K562 (cell line): ENCODE data around the gene CEACAM21. TPM values are rescaled to one million over a fixed set of nuclear protein-coding genes. Genes with fewer than 3 reads are reported as not detected.

Experiments
- ATAC-seq: fragments of 200-7000 bp; cut with Tn5 transposase; 3 replicates; pipeline ENCODE4 v1.9.1; 2020; ENCODE audit warnings: moderate library complexity
- BruUV-seq: library from RNA; stranded (reverse); fragments of 400-500 nt; replicated peaks from 2 replicates; lab custom pipeline; 2021; lab: Mats Ljungman, UMichigan
- CTCF ChIA-PET: fragments of 300-600 bp; formaldehyde crosslinking; extraction: SDS; loops from one replicate; lab custom pipeline; 2021; ENCODE audit warnings: low intra/inter-chr PET ratio; lab: Yijun Ruan, JAX
- POLR2A ChIA-PET: fragments of 300-600, 350-650 bp; sonication (Branson Sonifier 250); formaldehyde crosslinking; extraction: SDS; loops from one replicate; lab custom pipeline; 2021; ENCODE audit warnings: antibody characterized with exemption, inconsistent platforms; lab: Yijun Ruan, JAX
- DNase-seq, 4 experiments: peaks; one replicate each; pipeline versions ENCODE4 v3.0.0 to v3.0.0-alpha.2; 2011 to 2018; ENCODE audit warnings: low spot score in 3 of 4, mixed read lengths in 3 of 4; ENCODE audit errors: extremely low read depth in 1 of 4
- FAIRE-seq: peaks from 2 replicates; lab custom pipeline; 2011; peaks lifted over from hg19 to GRCh38; lab: Jason Lieb, UNC
- H2AFZ ChIP-seq: 2 replicates; pipeline ENCODE4 v1.6.0; 2011; ENCODE audit warnings: low read depth, low read length, control low read depth, inconsistent platforms
- H3K27ac ChIP-seq: fragments of 200-600 bp; 3 replicates; pipeline ENCODE4 v1.8.0; 2011; ENCODE audit warnings: low read depth, mild to moderate bottlenecking, control low read depth, inconsistent platforms, low read length, moderate library complexity, mixed read lengths; ENCODE audit errors: extremely low read depth
- H3K27me3 ChIP-seq, 2 experiments: fragments of 300-600 bp in 1 of 2; 2 replicates in 1 of 2; 3 replicates in 1 of 2; pipeline versions ENCODE4 v1.6.0 to v1.8.0; 2011; ENCODE audit warnings: inconsistent platforms in 2 of 2, low read length in 2 of 2, mild to moderate bottlenecking in 1 of 2, mixed read lengths in 1 of 2, moderate library complexity in 1 of 2; ENCODE audit not compliant: control insufficient read depth in 2 of 2, insufficient read depth in 2 of 2
- H3K36me3 ChIP-seq: fragments of 300-600 bp; 3 replicates; pipeline ENCODE4 v1.8.0; 2011; ENCODE audit warnings: mild to moderate bottlenecking, low read length, inconsistent platforms; ENCODE audit not compliant: control insufficient read depth, insufficient read depth
- H3K4me1 ChIP-seq, 2 experiments: fragments of 200-600 bp in 1 of 2; replicated peaks in 1 of 2; 2 replicates in 1 of 2; 3 replicates in 1 of 2; pipeline versions ENCODE4 v1.5.1 to v1.8.0; 2011; ENCODE audit warnings: inconsistent platforms in 2 of 2, low read length in 2 of 2, mild to moderate bottlenecking in 1 of 2, mixed read lengths in 1 of 2, moderate library complexity in 1 of 2; ENCODE audit not compliant: control insufficient read depth in 2 of 2, insufficient read depth in 2 of 2
- H3K4me2 ChIP-seq: 2 replicates; pipeline ENCODE4 v1.6.1; 2011; ENCODE audit warnings: low read length, control low read depth, inconsistent platforms, mixed read lengths; ENCODE audit not compliant: insufficient read depth
- H3K4me3 ChIP-seq: fragments of 200-600 bp; sonication (generic), shearing (Covaris generic); 2 replicates; pipeline ENCODE4 v1.5.1; 2016; ENCODE audit warnings: control low read depth, inconsistent platforms
- H3K79me2 ChIP-seq: fragments of 200-600 bp; 3 replicates; pipeline ENCODE4 v1.8.0; 2011; ENCODE audit warnings: low read length, inconsistent platforms; ENCODE audit not compliant: control insufficient read depth, insufficient read depth
- H3K9ac ChIP-seq, 2 experiments: 2 replicates each; pipeline versions ENCODE4 v1.6.0 to v1.6.1; 2011; ENCODE audit warnings: low read depth in 2 of 2, low read length in 2 of 2, control low read depth in 1 of 2, inconsistent platforms in 1 of 2, mild to moderate bottlenecking in 1 of 2, mixed read lengths in 1 of 2; ENCODE audit not compliant: insufficient read depth in 1 of 2
- H3K9me1 ChIP-seq: one replicate; pipeline ENCODE4 v1.6.0; 2011; ENCODE audit warnings: inconsistent platforms, mild to moderate bottlenecking, low read length, moderate library complexity; ENCODE audit not compliant: control insufficient read depth, insufficient read depth
- H3K9me3 ChIP-seq: replicated peaks from 2 replicates; pipeline ENCODE4 v1.5.1; 2011; ENCODE audit warnings: low read depth, low read length, inconsistent platforms; ENCODE audit not compliant: control insufficient read depth, insufficient read depth
- H4K20me1 ChIP-seq: replicated peaks from 2 replicates; pipeline ENCODE4 v1.6.1; 2011; ENCODE audit warnings: low read length, inconsistent platforms, mixed read lengths; ENCODE audit not compliant: control insufficient read depth, insufficient read depth
- C11orf30 ChIP-seq: fragments of 450-650 bp; IDR thresholded peaks from 2 replicates; pipeline ENCODE4 v1.6.1; 2016; ENCODE audit warnings: low read depth, mild to moderate bottlenecking
- ILK ChIP-seq: fragments of 450-650 bp; IDR thresholded peaks from 2 replicates; pipeline ENCODE4 v1.6.1; 2016; ENCODE audit warnings: missing genetic modification characterization, low read depth, mild to moderate bottlenecking, missing compliant biosample characterization, moderate library complexity, borderline replicate concordance
- MAFF ChIP-seq: IDR thresholded peaks from 2 replicates; pipeline ENCODE4 v1.6.1; 2012; ENCODE audit warnings: low read length, improper control_type of control experiment
- MLLT1 ChIP-seq, 2 experiments: fragments of 450-650 bp; IDR thresholded peaks; 2 replicates each; pipeline ENCODE4 v1.6.1; 2016
- ZBTB26 ChIP-seq: fragments of 450-650 bp; formaldehyde crosslinking; IDR thresholded peaks from 2 replicates; pipeline ENCODE4 v1.4.0; 2022; ENCODE audit warnings: missing genetic modification characterization
- ZNF316 ChIP-seq: fragments of 450-650 bp; IDR thresholded peaks from 2 replicates; pipeline ENCODE4 v1.6.1; 2016
- WGBS: fragments of 100-300 bp; shearing (Covaris generic); methylation state at CpG from one replicate; pipeline ENCODE4 v1.1.6; 2016; ENCODE audit warnings: low coverage, mixed read lengths; ENCODE audit not compliant: insufficient coverage; ENCODE audit errors: missing lambda C conversion rate; 5-methylcytosine and 5-hydroxymethylcytosine counted together
- in situ Hi-C: fragments of 300-500 bp; cut with MboI; formaldehyde crosslinking; loops from 4 replicates; pipeline ENCODE4 v1.15.0; 2018; ENCODE audit warnings: inconsistent platforms, mixed read lengths
- intact Hi-C: fragments of 100-400 bp; cut with micrococcal nuclease; formaldehyde crosslinking; loops from 2 replicates; pipeline ENCODE4 v1.14.2; 2022
- polyA plus RNA-seq, 8 experiments: library from polyadenylated mRNA; depleted of rRNA in 4 of 8; stranded (reverse) in 5 of 8; unstranded in 3 of 8; fragments of >200 nt; fragmentation: Nextera tagmentation in 2 of 8; fragmentation: Illumina TruSeq in 1 of 8; extraction: Ambion mirVana in 2 of 8; extraction: Trizol in 1 of 8; gene quantifications; 2 replicates each; pipeline versions ENCODE4 v1.2.1 to v1.2.3, GENCODE V29; 2011 to 2014; ENCODE audit warnings: inconsistent platforms in 1 of 8, missing spikeins in 1 of 8
- total RNA-seq, 7 experiments: library from RNA; depleted of rRNA in 6 of 7; stranded (reverse); fragments of >200 nt in 6 of 7; fragmentation: Illumina TruSeq in 2 of 7; extraction: Trizol in 2 of 7; gene quantifications; 2 replicates each; pipeline versions ENCODE4 v1.2.1 to v1.2.3, GENCODE V29; 2011 to 2021; ENCODE audit warnings: low replicate concordance in 1 of 7

The CEACAM21 gene
- total and polyA plus RNA-seq, 9 of the 15 experiments (the other 6 are each of a cell fraction or from before 2014, with no cell fraction given), result 0.06 to 0.40 (median 0.18) TPM; not detected in 1

GRCh38 chr19:41548047-41548446 is 27.9 kb upstream of the CEACAM21 start:
- H3K4me1 ChIP-seq, result peaks cover 0 to 3% of the 10 kb centered on the region in 2 experiments; a peak in 3 of 5 replicates
- H3K27ac ChIP-seq, result no peak overlapping the region
- BruUV-seq, result no TSS peak
- no peaks in the 10 kb centered on the region for H3K79me2 ChIP-seq
- ChIA-PET POLR2A (interaction anchor here (0.6 kb wide), 1 partner anchor 185 kb away, joined by 3 read pairs; no protein-coding TSS in a partner anchor), CTCF (no interaction called here)
- WGBS, result 16% methylated on average over 4 of the region's 4 CpGs
- H3K27me3 ChIP-seq, result no peaks in the 10 kb centered on the region; a peak in 2 of 5 replicates
- in situ Hi-C loops, result no loop called here
- no peak overlapping the region for H3K4me3 ChIP-seq
- H3K9ac ChIP-seq, result no peak overlapping the region
- ATAC-seq (no peak), FAIRE-seq (no peak), DNase-seq (no peak)
- no peaks in the 10 kb centered on the region for H3K36me3 ChIP-seq
- no peak overlapping the region for H2AFZ ChIP-seq
- intact Hi-C loops, result no loop called here
- H3K9me3 ChIP-seq, result no peaks in the 10 kb centered on the region
- no peaks in the 10 kb centered on the region for H4K20me1 ChIP-seq
- H3K4me2 ChIP-seq, result no peak overlapping the region
- no peaks in the 10 kb centered on the region for H3K9me1 ChIP-seq
- TF ChIP-seq ZBTB26 (CRISPR knock-in tag) (no peak), ILK (tag) (no peak), MLLT1 (IDR thresholded peaks at IDR 0.05) (no peak), MAFF (0 out of 2 replicates have a peak, but pooled peaks have one; percentile 26), ZNF316 (peak; percentile 52), C11orf30 (peak; percentile 31; the same call in 1 of the 2 replicates)
